BLaER1 treated with 17β-estradiol and CSF1 and Interleukin-3, amounts not matched to agents 10 nM and 100 nM (cell line): ENCODE results near the gene SATL1.
"Not testable (repeated sequence)": the region's sequence is repeated elsewhere in the genome, so short reads cannot be mapped to it uniquely, and the experiment has no call there.

ENCODE experiments used
- H3K27ac ChIP-seq, 11 experiments: shearing (Covaris generic); formaldehyde crosslinking; 2 replicates each; pipeline ENCODE4 v1.8.1; 2022
- H3K27me3 ChIP-seq, 11 experiments: shearing (Covaris generic); formaldehyde crosslinking; 2 replicates each; pipeline ENCODE4 v1.8.1; 2022
- H3K36me3 ChIP-seq, 11 experiments: shearing (Covaris generic); formaldehyde crosslinking; 2 replicates each; pipeline ENCODE4 v1.8.1; 2022
- H3K4me1 ChIP-seq, 10 experiments: shearing (Covaris generic); formaldehyde crosslinking; 2 replicates each; pipeline ENCODE4 v1.8.1; 2022
- H3K4me2 ChIP-seq, 11 experiments: shearing (Covaris generic); formaldehyde crosslinking; 2 replicates each; pipeline ENCODE4 v1.8.1; 2022
- H3K4me3 ChIP-seq, 10 experiments: shearing (Covaris generic); formaldehyde crosslinking; 2 replicates each; pipeline ENCODE4 v1.8.1; 2022
- H3K9ac ChIP-seq, 11 experiments: shearing (Covaris generic); formaldehyde crosslinking; 2 replicates each; pipeline ENCODE4 v1.8.1; 2022
- H3K9me3 ChIP-seq, 11 experiments: shearing (Covaris generic); formaldehyde crosslinking; replicated peaks in 1 of 11; 2 replicates each; pipeline ENCODE4 v1.8.1; 2022
- H4K20me1 ChIP-seq, 11 experiments: shearing (Covaris generic); formaldehyde crosslinking; 2 replicates each; pipeline ENCODE4 v1.8.1; 2022
- Cebpa-rat ChIP-seq, 11 experiments: shearing (Covaris generic); IDR thresholded peaks; 2 replicates each; pipeline ENCODE4 v1.8.1; 2022

The SATL1 gene, protein sequence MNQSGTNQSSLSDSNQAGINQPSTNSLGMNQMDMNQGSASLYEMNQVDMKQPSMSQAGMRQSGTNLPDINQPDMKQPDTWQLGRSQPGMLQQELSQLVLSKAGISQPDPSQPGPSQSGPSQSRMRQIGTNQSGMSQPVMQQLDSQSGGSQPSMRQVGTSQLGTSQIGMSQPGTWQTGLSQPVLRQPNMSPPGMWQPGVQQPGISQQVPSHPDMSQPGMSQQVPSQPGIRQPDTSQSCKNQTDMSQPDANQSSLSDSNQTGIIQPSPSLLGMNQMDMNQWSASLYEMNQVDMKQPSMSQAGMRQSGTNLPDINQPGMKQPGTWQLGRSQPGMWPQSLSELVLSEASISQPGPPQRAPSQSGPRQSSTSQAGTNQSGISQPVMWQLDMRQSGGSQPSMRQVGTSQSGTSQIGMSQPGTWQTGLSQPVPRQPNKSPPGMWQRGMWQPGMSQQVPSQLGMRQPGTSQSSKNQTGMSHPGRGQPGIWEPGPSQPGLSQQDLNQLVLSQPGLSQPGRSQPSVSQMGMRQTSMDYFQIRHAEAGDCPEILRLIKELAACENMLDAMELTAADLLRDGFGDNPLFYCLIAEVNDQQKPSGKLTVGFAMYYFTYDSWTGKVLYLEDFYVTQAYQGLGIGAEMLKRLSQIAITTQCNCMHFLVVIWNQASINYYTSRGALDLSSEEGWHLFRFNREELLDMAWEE

DNA sequence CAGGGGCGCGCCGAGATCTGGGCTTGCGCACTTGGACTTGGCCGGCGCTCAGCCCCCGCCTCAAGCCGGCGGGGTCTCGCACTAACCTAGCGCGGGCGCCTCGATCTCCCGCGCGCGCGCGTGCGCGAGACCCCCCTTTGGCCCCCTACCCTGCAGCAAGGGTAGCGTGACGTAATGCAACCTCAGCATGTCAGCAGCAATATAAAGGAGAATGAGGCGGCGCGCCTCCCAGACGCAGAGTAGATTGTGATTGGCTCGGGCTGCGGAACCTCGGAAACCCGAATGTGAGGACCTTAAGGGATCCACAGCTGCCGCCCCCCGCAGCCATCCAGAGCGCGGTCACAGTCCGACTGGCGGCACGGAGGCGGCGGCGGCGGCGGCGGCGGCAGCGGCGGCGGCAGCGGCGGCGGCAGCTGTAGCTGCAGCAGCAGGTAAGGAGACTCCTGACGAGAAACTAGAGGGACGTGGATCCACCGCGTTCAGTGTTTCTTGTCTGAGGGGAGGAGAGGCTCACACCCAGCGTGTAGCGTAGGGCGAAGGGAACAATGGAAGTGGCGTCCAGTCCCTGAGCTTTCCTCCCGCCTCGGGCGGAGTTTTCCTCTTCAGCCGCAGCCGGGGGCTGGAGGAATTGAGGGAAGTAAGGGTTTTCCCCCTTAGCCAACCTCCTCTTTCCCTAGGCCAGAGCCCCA lies at the start of gene SATL1, which contains the start of gene ZNF711:
Gene SATL1 (minus strand): TSS at position 19 of the 689 bp plus-strand sequence. CDS start 134,811 bp downstream, outside the sequence.
Gene ZNF711 (plus strand): TSS at position 231 of the 689 bp plus-strand sequence. CDS start 3,582 bp downstream, outside the sequence.
- Histone ChIP-seq H3K27ac (peak within 1 kb of the TSS in 10 of 11 experiments; percentile 59 to 89 (median 82); a peak in 21 of 22 replicates), H3K4me3 (peak within 1 kb of the TSS; percentile 60 to 77 (median 73)), H3K9me3 (peaks cover 0 to 7% (median 0%) of the 10 kb centered on the region in 11 experiments; a peak in 2 of 22 replicates)

DNA sequence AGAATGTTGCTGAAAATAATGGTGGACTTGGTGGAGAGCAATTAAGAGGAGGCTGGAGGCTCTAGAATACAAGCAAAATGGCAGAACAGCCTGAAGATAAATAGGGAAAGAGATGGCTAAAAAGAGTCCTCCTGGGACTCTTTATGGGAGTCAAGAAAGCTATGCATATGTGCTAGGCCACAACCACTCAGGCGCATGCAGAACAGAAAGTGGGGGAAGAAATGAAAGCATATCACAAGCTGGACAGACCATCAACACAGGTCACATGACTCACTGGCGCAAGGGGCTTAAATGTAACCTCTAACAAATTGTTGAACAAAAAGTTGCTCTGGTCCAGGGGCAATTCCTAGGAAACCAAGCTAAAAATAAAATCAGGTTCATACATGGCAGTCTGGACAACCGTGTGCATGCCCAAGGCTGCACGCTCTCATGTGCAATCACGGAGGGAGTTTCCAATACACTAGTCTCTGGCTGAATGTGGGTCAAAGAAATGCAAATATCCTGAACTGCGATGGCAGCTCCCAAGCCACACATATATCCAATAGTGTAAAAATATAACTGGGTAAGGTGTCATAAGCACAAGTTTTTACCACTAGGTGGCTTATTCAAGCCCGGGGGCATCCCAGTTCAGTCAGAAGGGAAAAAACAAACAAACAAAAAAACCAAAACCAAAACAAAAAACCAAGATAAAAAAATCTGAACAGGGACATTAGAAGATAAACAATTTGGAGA lies 45.6 kb upstream of the SATL1 start:
- no peak for TF ChIP-seq Cebpa-rat (IDR thresholded peaks at IDR 0.05)
- no peak overlapping the region for H3K4me2 ChIP-seq
- H3K27ac ChIP-seq, result no peak overlapping the region
- H3K4me3 ChIP-seq, result no peak overlapping the region
- H3K9me3 ChIP-seq, result peaks cover 15 to 47% (median 25%) of the 10 kb centered on the region in 11 experiments
- H3K4me1 ChIP-seq, result no peaks in the 10 kb centered on the region
- H4K20me1 ChIP-seq, result no peaks in the 10 kb centered on the region
- peaks cover 2 to 81% (median 52%) of the 10 kb centered on the region in 11 experiments; a peak in 20 of 22 replicates for H3K27me3 ChIP-seq
- H3K9ac ChIP-seq, result no peak overlapping the region
- H3K36me3 ChIP-seq, result no peaks in the 10 kb centered on the region

More for the DNA sequence above, at the start of gene SATL1, which contains the start of gene ZNF711:
- peaks cover 0 to 7% (median 0%) of the 10 kb centered on the region in 11 experiments; a peak in 1 of 22 replicates for H4K20me1 ChIP-seq
- peaks cover 0 to 12% (median 5%) of the 10 kb centered on the region in 10 experiments; a peak in 9 of 20 replicates for H3K4me1 ChIP-seq
- TF ChIP-seq Cebpa-rat (IDR thresholded peaks at IDR 0.05), result no peak
- peaks cover 0 to 10% (median 0%) of the 10 kb centered on the region in 11 experiments; a peak in 1 of 22 replicates for H3K36me3 ChIP-seq
- H3K4me2 ChIP-seq, result peak within 1 kb of the TSS; percentile 39 to 80 (median 56)
- peaks cover 13 to 71% (median 58%) of the 10 kb centered on the region in 11 experiments; a peak in 21 of 22 replicates for H3K27me3 ChIP-seq
- H3K9ac ChIP-seq, result peak within 1 kb of the TSS; percentile 65 to 90 (median 83)

DNA sequence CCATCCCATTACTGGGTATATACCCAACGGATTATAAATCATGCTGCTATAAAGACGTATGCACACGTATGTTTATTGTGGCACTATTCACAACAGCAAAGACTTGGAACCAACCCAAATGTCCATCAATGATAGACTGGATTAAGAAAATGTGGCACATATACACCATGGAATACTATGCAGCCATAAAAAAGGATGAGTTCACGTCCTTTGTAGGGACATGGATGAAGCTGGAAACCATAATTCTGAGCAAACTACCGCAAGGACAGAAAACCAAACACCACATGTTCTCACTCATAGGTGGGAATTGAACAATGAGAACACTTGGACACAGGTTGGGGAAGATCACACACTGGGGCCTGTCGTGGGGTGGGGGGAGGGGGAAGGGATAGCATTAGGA lies 41.7 kb upstream of the SATL1 start:
- H3K27ac ChIP-seq, H3K4me3 ChIP-seq, H3K36me3 ChIP-seq, H3K4me1 ChIP-seq, H3K4me2 ChIP-seq, H4K20me1 ChIP-seq, H3K9ac ChIP-seq: not testable (repeated sequence)
- Histone ChIP-seq H3K27me3 (peaks cover 10 to 66% (median 46%) of the 10 kb centered on the region in 11 experiments; a peak in 19 of 22 replicates), H3K9me3 (peaks cover 0 to 21% (median 10%) of the 10 kb centered on the region in 11 experiments; a peak in 17 of 22 replicates)

DNA sequence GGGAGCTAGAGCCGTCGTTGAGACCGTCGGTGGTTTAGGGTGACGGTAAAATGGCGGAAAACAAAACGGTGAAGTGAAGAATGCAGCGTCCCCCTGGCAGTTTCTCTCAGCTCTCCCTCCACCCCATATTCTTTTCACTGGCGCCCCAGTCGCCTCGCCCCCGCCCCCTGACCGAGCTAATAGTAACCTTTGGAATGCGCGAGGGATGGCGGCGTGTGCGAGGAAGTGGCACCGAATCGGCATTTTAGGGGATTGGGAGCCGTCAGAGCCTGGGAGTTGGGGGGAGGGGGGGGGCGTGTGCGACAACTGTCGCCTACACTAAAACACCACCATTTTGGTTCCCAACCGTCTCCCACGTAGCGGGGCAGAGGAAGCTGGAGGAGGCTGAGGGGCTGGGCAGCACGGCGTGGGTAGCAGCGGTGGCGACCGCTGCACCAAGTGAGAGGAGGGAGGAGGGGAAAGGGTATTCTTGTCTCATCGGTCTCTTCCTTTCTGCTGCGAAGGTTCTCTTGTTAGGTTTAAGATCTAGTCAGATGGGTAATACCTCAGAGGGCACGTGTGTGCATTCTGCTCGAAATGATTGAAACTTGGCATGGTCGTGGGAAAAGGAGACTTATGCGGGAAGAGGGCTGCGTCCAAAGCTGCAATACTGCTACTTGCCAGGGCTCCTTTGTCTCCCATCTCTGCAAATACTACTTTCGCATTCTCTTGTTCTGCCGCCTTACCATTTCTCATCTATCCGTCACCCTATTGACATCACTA lies 1.1 kb upstream of the SATL1 start:
- Histone ChIP-seq H3K9me3 (peaks cover 0 to 7% (median 0%) of the 10 kb centered on the region in 11 experiments; a peak in 2 of 22 replicates), H4K20me1 (peaks cover 0 to 7% (median 0%) of the 10 kb centered on the region in 11 experiments; a peak in 1 of 22 replicates), H3K4me2 (peak overlapping the region; percentile 39 to 80 (median 56)), H3K27ac (peak overlapping the region in 10 of 11 experiments; percentile 59 to 89 (median 82); a peak in 21 of 22 replicates), H3K4me1 (peaks cover 0 to 12% (median 5%) of the 10 kb centered on the region in 10 experiments; a peak in 9 of 20 replicates), H3K27me3 (peaks cover 13 to 72% (median 59%) of the 10 kb centered on the region in 11 experiments; a peak in 21 of 22 replicates), H3K4me3 (peak overlapping the region; percentile 60 to 77 (median 73)), H3K36me3 (peaks cover 0 to 10% (median 0%) of the 10 kb centered on the region in 11 experiments; a peak in 2 of 22 replicates), H3K9ac (peak overlapping the region; percentile 65 to 90 (median 83))
- no peak for TF ChIP-seq Cebpa-rat (IDR thresholded peaks at IDR 0.05)

DNA sequence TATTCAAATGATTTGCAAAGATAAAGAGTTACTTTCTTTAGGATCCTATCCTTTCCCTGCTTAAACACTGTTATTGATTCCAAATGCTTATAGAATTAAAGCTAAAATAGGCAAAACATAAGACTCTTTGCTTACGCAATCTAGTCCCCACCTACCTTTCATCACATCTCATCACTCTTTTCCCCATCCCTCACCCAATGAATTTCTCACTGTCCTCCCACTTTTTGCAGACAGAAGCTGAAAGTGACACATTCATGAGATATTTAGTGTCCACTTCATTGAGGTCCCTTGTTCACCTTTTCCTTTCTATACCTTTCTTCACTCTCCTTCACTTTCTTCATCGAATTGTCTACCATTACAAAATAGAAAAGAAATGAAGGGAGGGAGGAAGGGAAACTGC lies 424 bp downstream of the SATL1 start:
- peaks cover 0 to 7% (median 0%) of the 10 kb centered on the region in 11 experiments; a peak in 2 of 22 replicates for H3K9me3 ChIP-seq
- H3K4me2 ChIP-seq, result peak overlapping the region in 6 of 11 experiments; percentile 39 to 60 (median 50); a peak in 7 of 22 replicates
- peaks cover 10 to 69% (median 56%) of the 10 kb centered on the region in 11 experiments; a peak in 20 of 22 replicates for H3K27me3 ChIP-seq
- H3K4me1 ChIP-seq, result peaks cover 0 to 12% (median 5%) of the 10 kb centered on the region in 10 experiments; a peak in 9 of 20 replicates
- 0 out of 22 replicates have a peak, but pooled peaks cover 0 to 3% (median 0%) of the 10 kb centered on the region in 11 experiments for H3K36me3 ChIP-seq
- H3K9ac ChIP-seq, result no peak overlapping the region
- H4K20me1 ChIP-seq, result peaks cover 0 to 7% (median 0%) of the 10 kb centered on the region in 11 experiments; a peak in 1 of 22 replicates
- 0 out of 22 replicates have a peak, but pooled peaks of 1 of the 11 experiments have one; percentile 31 for TF ChIP-seq Cebpa-rat (IDR thresholded peaks at IDR 0.05)
- no peak overlapping the region for H3K27ac ChIP-seq
- no peak overlapping the region; a peak in 2 of 20 replicates for H3K4me3 ChIP-seq

GRCh38 chrX:85223359-85223758 lies 20.2 kb downstream of the SATL1 start:
- peak in 1 of 11 experiments; percentile 48; a peak in 1 of 22 replicates for TF ChIP-seq Cebpa-rat (IDR thresholded peaks at IDR 0.05)
- H4K20me1 ChIP-seq, result no peaks in the 10 kb centered on the region; a peak in 2 of 22 replicates
- H3K4me3 ChIP-seq, result no peak overlapping the region
- H3K9ac ChIP-seq, result no peak overlapping the region
- H3K27me3 ChIP-seq, result peaks cover 53 to 99% (median 89%) of the 10 kb centered on the region in 11 experiments
- H3K27ac ChIP-seq, result no peak overlapping the region
- H3K36me3 ChIP-seq, result no peaks in the 10 kb centered on the region
- H3K4me1 ChIP-seq, result no peaks in the 10 kb centered on the region
- H3K9me3 ChIP-seq, result peaks cover 0 to 6% (median 0%) of the 10 kb centered on the region in 11 experiments; a peak in 3 of 22 replicates
- H3K4me2 ChIP-seq, result no peak overlapping the region

- H3K4me3 ChIP-seq, result no peak overlapping the region
- H3K4me2 ChIP-seq, result no peak overlapping the region
- no peaks in the 10 kb centered on the region for H3K36me3 ChIP-seq
- TF ChIP-seq Cebpa-rat (IDR thresholded peaks at IDR 0.05), result no peak
- no peak overlapping the region for H3K9ac ChIP-seq
- no peaks in the 10 kb centered on the region for H3K9me3 ChIP-seq
- no peak overlapping the region for H3K27ac ChIP-seq
- H3K27me3 ChIP-seq, result peaks cover 57 to 99% (median 89%) of the 10 kb centered on the region in 11 experiments
- no peaks in the 10 kb centered on the region for H3K4me1 ChIP-seq
- H4K20me1 ChIP-seq, result no peaks in the 10 kb centered on the region; a peak in 2 of 22 replicates
These were observed 22.2 kb downstream of the SATL1 start for GRCh38 chrX:85221361-85221760.
